ENCODE measurements around the gene ILDR2. TPM values are rescaled to one million over a fixed set of nuclear protein-coding genes. Genes with fewer than 3 reads are reported as not detected.

The ILDR2 gene
- total and polyA plus RNA-seq, 4 donors, result 0.06 to 3.8 (median 0.33) TPM

- no peaks in the 10 kb centered on the region for H3K9me3 ChIP-seq (ENCODE audit: control insufficient read depth in 4 of 4, insufficient read depth in 3 of 4, low read length in 3 of 4)
Measured at GRCh38 chr1:166905900-166906299, 69.4 kb downstream of the ILDR2 start.

GRCh38 chr1:166905136-166905535, 70.2 kb downstream of the ILDR2 start:
- Histone ChIP-seq H3K4me1 (ENCODE audit: control insufficient read depth in 5 of 5, insufficient read depth in 5 of 5, low read length in 5 of 5) (peaks cover 0 to 9% (median 0%) of the 10 kb centered on the region in 5 donors), H3K4me3 (no peak overlapping the region), H3K36me3 (ENCODE audit: control insufficient read depth in 4 of 4, insufficient read depth in 4 of 4, low read length in 4 of 4) (no peaks in the 10 kb centered on the region), H3K27ac (ENCODE audit: low read depth in 1 of 2, low read length in 1 of 2) (no peak overlapping the region), H3K9me3 (ENCODE audit: control insufficient read depth in 4 of 4, insufficient read depth in 3 of 4, low read length in 3 of 4) (no peaks in the 10 kb centered on the region), H3K27me3 (ENCODE audit: control insufficient read depth in 3 of 3, insufficient read depth in 3 of 3, low read length in 2 of 3) (no peaks in the 10 kb centered on the region), H3K9ac (ENCODE audit: insufficient read depth in 1 of 2, low read length in 2 of 2) (no peak overlapping the region)
- ATAC-seq (ENCODE audit: insufficient read depth, low FRiP score) (no peak), DNase-seq (no peak)
- WGBS, 2 donors, result 64 to 82% methylated on average over 2 of the region's 2 CpGs
- no peak for TF ChIP-seq CTCF (IDR thresholded peaks at IDR 0.05; ENCODE audit: control extremely low read depth, extremely low read depth)

More at GRCh38 chr1:166905900-166906299, 69.4 kb downstream of the ILDR2 start:
- Histone ChIP-seq H3K27me3 (ENCODE audit: control insufficient read depth in 3 of 3, insufficient read depth in 3 of 3, low read length in 2 of 3) (no peaks in the 10 kb centered on the region), H3K4me3 (no peak overlapping the region), H3K27ac (ENCODE audit: low read depth in 1 of 2, low read length in 1 of 2) (no peak overlapping the region), H3K9ac (ENCODE audit: insufficient read depth in 1 of 2, low read length in 2 of 2) (no peak overlapping the region), H3K4me1 (ENCODE audit: control insufficient read depth in 5 of 5, insufficient read depth in 5 of 5, low read length in 5 of 5) (peaks cover 0 to 8% (median 0%) of the 10 kb centered on the region in 5 donors), H3K36me3 (ENCODE audit: control insufficient read depth in 4 of 4, insufficient read depth in 4 of 4, low read length in 4 of 4) (no peaks in the 10 kb centered on the region)
- ATAC-seq (ENCODE audit: insufficient read depth, low FRiP score), result no peak
- TF ChIP-seq CTCF (IDR thresholded peaks at IDR 0.05; ENCODE audit: control extremely low read depth, extremely low read depth), result no peak
- 88 to 90% methylated on average over 3 of the region's 3 CpGs for WGBS, 2 donors
- DNase-seq, result no peak

- Histone ChIP-seq H3K4me1 (ENCODE audit: control insufficient read depth in 5 of 5, insufficient read depth in 5 of 5, low read length in 5 of 5) (peaks cover 0 to 9% (median 0%) of the 10 kb centered on the region in 5 donors), H3K9me3 (ENCODE audit: control insufficient read depth in 4 of 4, insufficient read depth in 3 of 4, low read length in 3 of 4) (no peaks in the 10 kb centered on the region), H3K4me3 (no peak overlapping the region), H3K27me3 (ENCODE audit: control insufficient read depth in 3 of 3, insufficient read depth in 3 of 3, low read length in 2 of 3) (no peaks in the 10 kb centered on the region), H3K9ac (ENCODE audit: insufficient read depth in 1 of 2, low read length in 2 of 2) (no peak overlapping the region), H3K36me3 (ENCODE audit: control insufficient read depth in 4 of 4, insufficient read depth in 4 of 4, low read length in 4 of 4) (no peaks in the 10 kb centered on the region), H3K27ac (ENCODE audit: low read depth in 1 of 2, low read length in 1 of 2) (no peak overlapping the region)
- TF ChIP-seq CTCF (IDR thresholded peaks at IDR 0.05; ENCODE audit: control extremely low read depth, extremely low read depth), result no peak
- ATAC-seq (ENCODE audit: insufficient read depth, low FRiP score), result no peak
- WGBS, 2 donors, result 15 to 38% methylated on average over 1 of the region's 1 CpG
- no peak for DNase-seq
Measured at GRCh38 chr1:166903232-166903631, 72.1 kb downstream of the ILDR2 start.

- ATAC-seq (ENCODE audit: insufficient read depth, low FRiP score) (peak; percentile 74), DNase-seq (no peak)
- WGBS, 2 donors, result 27 to 53% methylated on average over 1 of the region's 1 CpG
Measured at GRCh38 chr1:166902279-166902678, 73.1 kb downstream of the ILDR2 start.

More at GRCh38 chr1:166902279-166902678, 73.1 kb downstream of the ILDR2 start:
- H3K27ac ChIP-seq (ENCODE audit: low read depth in 1 of 2, low read length in 1 of 2), result peak overlapping the region in 1 of 2 donors; percentile 29
- H3K36me3 ChIP-seq (ENCODE audit: control insufficient read depth in 4 of 4, insufficient read depth in 4 of 4, low read length in 4 of 4), result no peaks in the 10 kb centered on the region
- H3K4me3 ChIP-seq, result no peak overlapping the region
- H3K9me3 ChIP-seq (ENCODE audit: control insufficient read depth in 4 of 4, insufficient read depth in 3 of 4, low read length in 3 of 4), result peaks cover 0 to 5% (median 0%) of the 10 kb centered on the region in 4 donors
- no peaks in the 10 kb centered on the region for H3K27me3 ChIP-seq (ENCODE audit: control insufficient read depth in 3 of 3, insufficient read depth in 3 of 3, low read length in 2 of 3)
- H3K9ac ChIP-seq (ENCODE audit: insufficient read depth in 1 of 2, low read length in 2 of 2), result no peak overlapping the region
- peaks cover 0 to 9% (median 0%) of the 10 kb centered on the region in 5 donors for H3K4me1 ChIP-seq (ENCODE audit: control insufficient read depth in 5 of 5, insufficient read depth in 5 of 5, low read length in 5 of 5)
- no peak for TF ChIP-seq CTCF (IDR thresholded peaks at IDR 0.05; ENCODE audit: control extremely low read depth, extremely low read depth)

Measured in lung (tissue), 12 donors.